Measurements from ENCODE around the gene RELL1. TPM values are rescaled to one million over a fixed set of nuclear protein-coding genes. Genes with fewer than 3 reads are reported as not detected.

RELL1 gene
- total and polyA plus RNA-seq, 2 donors (not counting 1 experiment from before 2014, with no cell fraction given) = 0.64 to 3.2 TPM

DNA sequence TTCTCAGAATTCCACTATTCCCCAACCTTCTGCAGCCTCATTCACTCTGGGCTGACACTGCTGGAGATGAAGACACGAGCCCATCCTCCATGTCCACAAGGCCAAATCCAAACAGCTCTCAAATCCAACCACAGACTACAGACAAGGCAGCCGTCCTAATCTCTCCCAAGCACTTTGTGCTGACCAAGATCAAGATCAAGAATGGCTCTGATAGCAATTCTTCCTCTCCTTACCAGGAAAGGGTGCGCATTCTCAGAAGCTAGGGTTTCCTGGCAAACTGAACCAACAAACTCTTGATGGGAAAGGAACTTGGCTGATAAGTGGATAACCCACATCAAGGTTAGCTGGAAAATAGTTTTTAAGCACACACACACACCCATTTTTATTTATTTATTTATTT lies 26.5 kb downstream of the RELL1 start:
- DNase-seq (no peak), ATAC-seq (ENCODE audit: low read depth) (no peak)
- H3K27ac Mint-ChIP-seq = no peak overlapping the region
- H3K27ac ChIP-seq (ENCODE audit: low read length in 2 of 2) = no peak overlapping the region
- 81% methylated on average over 2 of the region's 3 CpGs for WGBS (ENCODE audit: insufficient coverage)
- CTCF ChIA-PET = no interaction called here
- peaks cover 0 to 12% (median 2%) of the 10 kb centered on the region in 3 donors for H3K9me3 ChIP-seq (ENCODE audit: control extremely low read depth in 1 of 3, control insufficient read depth in 2 of 3, insufficient read depth in 1 of 3, low read length in 2 of 3)
- H3K36me3 ChIP-seq (replicated peaks in 1 of 2; ENCODE audit: control extremely low read depth in 1 of 2, control insufficient read depth in 1 of 2, extremely low read depth in 1 of 2, insufficient read depth in 2 of 2, low read length in 1 of 2) = no peaks in the 10 kb centered on the region
- H3K4me1 Mint-ChIP-seq = peaks cover 5% of the 10 kb centered on the region
- H2AFZ ChIP-seq (ENCODE audit: insufficient read depth, low read depth, low read length, poor library complexity, severe bottlenecking) = no peak overlapping the region
- no peaks in the 10 kb centered on the region for H3K27me3 ChIP-seq (replicated peaks in 1 of 4; ENCODE audit: control extremely low read depth in 1 of 4, control insufficient read depth in 3 of 4, insufficient read depth in 4 of 4, low read length in 3 of 4)
- POLR2A ChIA-PET = no interaction called here
- peaks cover 8% of the 10 kb centered on the region for H3K9me3 Mint-ChIP-seq (ENCODE audit: insufficient read depth)
- TF ChIP-seq, protein P1, sequence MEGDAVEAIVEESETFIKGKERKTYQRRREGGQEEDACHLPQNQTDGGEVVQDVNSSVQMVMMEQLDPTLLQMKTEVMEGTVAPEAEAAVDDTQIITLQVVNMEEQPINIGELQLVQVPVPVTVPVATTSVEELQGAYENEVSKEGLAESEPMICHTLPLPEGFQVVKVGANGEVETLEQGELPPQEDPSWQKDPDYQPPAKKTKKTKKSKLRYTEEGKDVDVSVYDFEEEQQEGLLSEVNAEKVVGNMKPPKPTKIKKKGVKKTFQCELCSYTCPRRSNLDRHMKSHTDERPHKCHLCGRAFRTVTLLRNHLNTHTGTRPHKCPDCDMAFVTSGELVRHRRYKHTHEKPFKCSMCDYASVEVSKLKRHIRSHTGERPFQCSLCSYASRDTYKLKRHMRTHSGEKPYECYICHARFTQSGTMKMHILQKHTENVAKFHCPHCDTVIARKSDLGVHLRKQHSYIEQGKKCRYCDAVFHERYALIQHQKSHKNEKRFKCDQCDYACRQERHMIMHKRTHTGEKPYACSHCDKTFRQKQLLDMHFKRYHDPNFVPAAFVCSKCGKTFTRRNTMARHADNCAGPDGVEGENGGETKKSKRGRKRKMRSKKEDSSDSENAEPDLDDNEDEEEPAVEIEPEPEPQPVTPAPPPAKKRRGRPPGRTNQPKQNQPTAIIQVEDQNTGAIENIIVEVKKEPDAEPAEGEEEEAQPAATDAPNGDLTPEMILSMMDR (IDR thresholded peaks at IDR 0.05) = no peak
- TF ChIP-seq EZH2 (IDR thresholded peaks at IDR 0.05; ENCODE audit: borderline replicate concordance, insufficient read depth, low read depth, low read length, poor library complexity, severe bottlenecking) = no peak
- no peak overlapping the region for H3K9ac ChIP-seq (ENCODE audit: low read length)
- peaks cover 5% of the 10 kb centered on the region for H3K27me3 Mint-ChIP-seq
- no peaks in the 10 kb centered on the region for H3K79me2 ChIP-seq (ENCODE audit: control insufficient read depth, insufficient read depth, low read length)
- H3K4me3 Mint-ChIP-seq = no peak overlapping the region
- H3K4me3 ChIP-seq (ENCODE audit: control extremely low read depth in 1 of 5, extremely low read depth in 1 of 5, insufficient read depth in 1 of 5, low read depth in 2 of 5, low read length in 4 of 5) = no peak overlapping the region
- intact Hi-C loops (cut with micrococcal nuclease) = no loop called here
- no peak overlapping the region for H3K4me2 ChIP-seq (replicated peaks; ENCODE audit: low read depth, low read length, poor library complexity, severe bottlenecking)
- H4K20me1 ChIP-seq (ENCODE audit: control insufficient read depth, insufficient read depth, low read length, poor library complexity, severe bottlenecking) = no peaks in the 10 kb centered on the region
- no peaks in the 10 kb centered on the region for H3K4me1 ChIP-seq (ENCODE audit: control insufficient read depth in 2 of 2, insufficient read depth in 2 of 2, low read length in 2 of 2)

DNA sequence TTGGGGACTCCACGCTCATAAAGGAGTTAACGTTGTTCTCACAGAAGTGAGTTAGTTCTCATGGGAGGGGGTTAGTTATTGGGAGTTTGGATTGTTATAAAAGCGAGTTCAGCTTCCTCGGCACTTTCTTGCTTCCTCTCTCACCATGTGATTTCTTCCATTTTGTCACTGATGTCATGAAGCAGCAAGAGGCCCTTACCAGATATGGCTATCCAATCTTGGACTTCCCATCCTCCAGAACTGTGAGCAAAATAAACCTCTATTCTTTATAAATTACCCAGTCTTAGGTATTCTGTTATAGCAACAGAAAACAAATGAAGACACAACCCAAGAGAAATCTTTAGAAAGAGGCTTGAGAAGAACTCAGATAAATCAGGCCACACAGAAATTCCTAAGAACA lies 29.5 kb downstream of the RELL1 start:
- no peak overlapping the region for H3K9ac ChIP-seq (ENCODE audit: low read length)
- Mint-ChIP-seq H3K27ac (no peak overlapping the region), H3K4me3 (no peak overlapping the region), H3K9me3 (ENCODE audit: insufficient read depth) (peaks cover 11% of the 10 kb centered on the region), H3K27me3 (peaks cover 4% of the 10 kb centered on the region), H3K4me1 (peaks cover 2% of the 10 kb centered on the region)
- POLR2A ChIA-PET = no interaction called here
- H3K4me2 ChIP-seq (replicated peaks; ENCODE audit: low read depth, low read length, poor library complexity, severe bottlenecking) = no peak overlapping the region
- WGBS (ENCODE audit: insufficient coverage) = 93% methylated on average over 3 of the region's 4 CpGs
- H3K9me3 ChIP-seq (ENCODE audit: control extremely low read depth in 1 of 3, control insufficient read depth in 2 of 3, insufficient read depth in 1 of 3, low read length in 2 of 3) = peaks cover 0 to 20% (median 4%) of the 10 kb centered on the region in 3 donors
- H3K79me2 ChIP-seq (ENCODE audit: control insufficient read depth, insufficient read depth, low read length) = no peaks in the 10 kb centered on the region
- DNase-seq = no peak
- no peak for ATAC-seq (ENCODE audit: low read depth)
- TF ChIP-seq, protein P1 (IDR thresholded peaks at IDR 0.05) = no peak
- no peak for TF ChIP-seq EZH2 (IDR thresholded peaks at IDR 0.05; ENCODE audit: borderline replicate concordance, insufficient read depth, low read depth, low read length, poor library complexity, severe bottlenecking)
- CTCF ChIA-PET = no interaction called here
- H3K4me1 ChIP-seq (ENCODE audit: control insufficient read depth in 2 of 2, insufficient read depth in 2 of 2, low read length in 2 of 2) = no peaks in the 10 kb centered on the region
- H3K36me3 ChIP-seq (replicated peaks in 1 of 2; ENCODE audit: control extremely low read depth in 1 of 2, control insufficient read depth in 1 of 2, extremely low read depth in 1 of 2, insufficient read depth in 2 of 2, low read length in 1 of 2) = no peaks in the 10 kb centered on the region
- intact Hi-C loops (cut with micrococcal nuclease) = no loop called here
- no peaks in the 10 kb centered on the region for H3K27me3 ChIP-seq (replicated peaks in 1 of 4; ENCODE audit: control extremely low read depth in 1 of 4, control insufficient read depth in 3 of 4, insufficient read depth in 4 of 4, low read length in 3 of 4)
- no peak overlapping the region for H3K4me3 ChIP-seq (ENCODE audit: control extremely low read depth in 1 of 5, extremely low read depth in 1 of 5, insufficient read depth in 1 of 5, low read depth in 2 of 5, low read length in 4 of 5)
- H2AFZ ChIP-seq (ENCODE audit: insufficient read depth, low read depth, low read length, poor library complexity, severe bottlenecking) = no peak overlapping the region
- no peaks in the 10 kb centered on the region for H4K20me1 ChIP-seq (ENCODE audit: control insufficient read depth, insufficient read depth, low read length, poor library complexity, severe bottlenecking)
- H3K27ac ChIP-seq (ENCODE audit: low read length in 2 of 2) = no peak overlapping the region

Data from B cell (primary cell).